ENCODE results near the gene OXCT2.
A peak's percentile ranks its signal among the peaks of the same experiment; 100 is the strongest.
"Not testable (repeated sequence)": the region's sequence is repeated elsewhere in the genome, so short reads cannot be mapped to it uniquely, and the experiment has no call there.

Gene OXCT2

GRCh38 chr1:39771022-39771532 lies at the start of gene OXCT2:
TSS of gene OXCT2 (minus strand) at chr1:39771348. CDS start at chr1:39771255, 93 bp downstream.
- not testable (repeated sequence) for DNase-seq

- no peak for DNase-seq
These were observed 48.1 kb upstream of the OXCT2 start for GRCh38 chr1:39819091-39819812.

GRCh38 chr1:39818482-39818881 lies 47.3 kb upstream of the OXCT2 start:
- no peak for DNase-seq

DNA sequence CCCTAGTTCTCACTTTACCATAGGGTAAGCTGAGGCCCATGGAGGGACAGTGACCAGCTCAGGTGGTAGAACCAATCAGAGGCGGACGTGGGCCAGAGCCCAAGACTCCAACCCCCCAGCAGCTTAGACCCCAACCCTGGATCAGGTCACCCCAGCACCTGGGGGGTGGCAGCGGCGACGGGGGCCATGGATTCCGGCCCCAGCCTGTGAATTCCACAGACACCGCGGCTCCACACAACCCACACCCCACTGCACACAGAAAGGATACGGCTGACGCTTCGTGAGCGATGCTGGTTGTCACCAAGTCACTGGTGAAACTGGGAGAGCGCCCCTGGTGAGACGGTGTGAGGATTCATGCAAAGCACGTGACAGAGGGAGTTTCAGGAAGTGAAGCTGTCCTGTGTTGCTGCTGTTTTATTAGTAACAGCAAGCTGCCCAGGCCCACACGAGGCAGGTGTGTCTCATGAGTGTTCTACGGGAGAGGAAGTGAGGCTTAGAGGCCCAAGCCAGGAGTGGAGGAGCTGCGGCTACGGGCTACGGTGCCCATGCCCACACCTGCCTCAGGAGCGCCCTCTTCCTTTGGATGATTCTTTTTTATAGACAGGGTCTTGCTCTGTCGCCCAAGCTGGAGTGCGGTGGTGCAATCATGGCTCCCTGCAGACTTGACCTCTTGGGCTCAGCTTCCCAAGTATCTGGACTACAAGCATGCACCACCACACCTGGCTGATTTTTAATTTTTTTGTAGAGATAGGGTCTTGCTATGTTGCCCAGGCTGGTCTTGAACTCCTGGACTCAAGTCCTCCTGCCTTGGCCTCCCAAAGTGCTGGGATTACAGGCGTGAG lies 46.2 kb upstream of the OXCT2 start:
- DNase-seq, result peak; percentile 35

DNA sequence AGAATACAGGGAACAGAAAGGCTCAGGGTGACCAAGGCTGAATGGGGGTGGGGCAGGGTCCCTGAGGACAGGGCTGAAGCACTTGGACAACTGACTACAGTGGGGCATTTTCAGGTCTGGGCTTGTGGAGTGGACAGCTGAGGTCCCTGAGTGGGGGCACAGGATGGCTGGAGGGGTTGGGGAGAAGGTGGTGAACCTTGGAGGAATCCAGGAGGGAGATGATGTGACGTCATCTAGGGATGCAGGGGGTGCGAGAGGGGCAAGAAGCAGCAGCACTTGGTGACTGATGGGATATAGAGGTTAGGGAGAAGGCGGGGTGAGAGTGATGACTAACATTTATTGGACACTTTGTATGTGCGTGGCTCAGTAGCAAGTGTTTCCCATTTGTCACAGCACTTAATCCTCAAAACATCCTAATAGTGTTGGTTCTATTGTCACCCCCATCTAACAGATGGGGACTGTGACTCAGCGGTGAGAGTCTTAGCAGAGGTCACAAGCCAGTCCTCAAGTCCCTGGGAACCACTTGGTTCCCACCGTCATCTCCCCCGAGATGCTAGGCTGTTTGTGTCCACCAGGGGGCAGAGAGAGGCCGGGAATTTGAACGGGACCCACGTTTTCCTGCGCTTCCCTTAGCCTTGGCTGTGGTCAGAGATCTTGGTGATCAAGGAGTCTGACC lies 45.4 kb upstream of the OXCT2 start:
- peak; percentile 73 for DNase-seq

DNA sequence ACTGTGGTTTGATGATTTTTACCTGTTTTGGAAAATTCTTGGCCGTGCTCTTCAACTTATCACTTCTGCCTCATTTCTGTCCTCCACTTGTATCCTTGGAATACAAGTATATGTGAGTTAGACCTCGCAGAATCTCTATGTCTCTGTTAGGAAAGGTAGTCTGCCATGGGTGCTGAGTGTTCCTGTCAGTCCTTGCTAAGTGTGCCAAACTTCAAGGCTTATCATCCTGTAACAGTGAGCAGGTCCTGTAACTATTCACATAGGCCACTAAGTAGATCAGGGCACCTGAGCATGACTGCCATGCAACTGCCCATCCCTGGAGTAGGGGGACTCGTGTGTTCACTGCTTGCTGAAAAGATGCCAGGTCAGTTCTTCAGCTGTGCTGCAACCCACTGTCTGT lies 41.8 kb upstream of the OXCT2 start:
- DNase-seq, result no peak

DNA sequence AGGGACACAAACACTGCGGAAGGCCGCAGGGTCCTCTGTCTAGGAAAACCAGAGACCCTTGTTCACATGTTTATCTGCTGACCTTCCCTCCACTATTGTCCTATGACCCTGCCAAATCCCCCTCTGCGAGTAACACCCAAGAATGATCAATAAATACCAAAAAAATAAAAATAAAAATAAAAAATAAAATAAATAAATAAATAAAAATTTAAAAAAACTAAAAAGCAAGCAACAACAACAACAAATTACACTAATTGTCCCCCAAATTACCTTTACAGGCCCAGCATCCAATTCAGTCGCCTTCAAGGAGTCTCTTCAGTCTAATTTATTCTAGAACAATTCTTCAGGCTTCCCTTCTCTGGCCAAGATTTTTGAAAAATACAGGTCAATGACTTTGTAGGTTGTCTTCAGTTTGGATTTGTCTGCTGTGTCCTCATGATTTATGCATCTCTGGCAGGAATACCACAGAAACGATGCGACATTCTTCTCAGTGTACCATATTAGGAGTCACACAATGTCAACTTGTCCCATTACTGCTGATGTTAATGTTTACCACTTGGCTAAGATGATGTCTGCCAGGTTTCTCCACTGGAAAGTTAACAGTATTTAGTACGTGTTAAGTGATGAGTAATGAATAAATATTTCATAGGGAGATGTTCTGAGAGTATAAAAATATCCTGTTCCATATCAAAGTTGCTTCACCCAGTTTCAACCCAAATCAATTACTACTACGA lies 37.8 kb upstream of the OXCT2 start:
- DNase-seq, result no peak

GRCh38 chr1:39805385-39805784 lies 34.2 kb upstream of the OXCT2 start:
- no peak for DNase-seq

GRCh38 chr1:39802496-39803260 lies 31.5 kb upstream of the OXCT2 start:
- DNase-seq, result no peak

DNA sequence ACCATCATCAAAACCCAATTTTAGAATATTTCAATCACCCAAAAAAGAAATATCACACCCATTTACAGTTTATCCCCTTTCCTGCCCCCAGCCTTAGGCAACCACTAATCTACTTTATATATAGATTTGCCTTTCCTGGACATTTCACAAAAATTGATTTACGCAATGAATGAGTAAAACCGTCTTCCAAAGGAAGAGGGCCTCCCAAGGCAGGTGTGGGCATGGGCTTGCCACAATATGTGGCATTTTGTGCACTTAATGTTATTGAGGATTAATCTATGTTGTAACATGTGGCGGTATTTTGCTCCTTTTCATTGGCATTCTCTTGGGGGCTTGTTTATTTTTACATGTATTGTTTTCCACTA lies 29.3 kb upstream of the OXCT2 start:
- no peak for DNase-seq

DNA sequence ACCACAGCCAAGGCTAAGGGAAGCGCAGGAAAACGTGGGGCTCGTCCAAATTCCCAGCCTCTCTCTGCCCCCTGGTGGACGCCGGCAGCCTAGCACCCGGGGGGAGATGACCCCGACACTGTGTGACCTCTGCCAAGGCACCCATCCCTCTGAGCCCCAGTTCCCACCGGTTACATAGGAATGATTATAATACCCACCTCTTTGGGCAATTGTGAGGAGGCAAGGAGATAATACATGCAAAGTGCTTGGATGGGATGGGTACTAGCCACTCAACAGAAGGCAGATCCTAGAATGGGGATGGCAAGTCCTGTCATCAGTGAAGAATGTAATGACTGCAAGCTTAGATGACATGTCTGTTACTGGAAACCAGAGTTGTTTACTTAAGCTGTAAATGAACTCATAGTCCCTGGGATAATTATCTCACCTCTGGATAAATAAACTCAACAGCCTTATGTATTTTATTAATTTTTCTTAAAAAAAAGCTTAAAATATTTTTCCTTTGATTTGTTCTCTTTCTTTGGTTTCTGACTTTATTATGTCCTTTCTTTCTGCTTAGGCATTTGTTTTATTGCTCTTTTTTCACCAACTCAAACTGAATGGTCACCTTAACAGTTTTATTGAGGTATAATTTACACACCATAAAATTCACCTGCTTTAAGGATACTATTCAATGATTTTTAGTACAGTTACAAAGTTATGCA lies 28.8 kb upstream of the OXCT2 start:
- DNase-seq, result peak; percentile 61

- peak; percentile 81 for DNase-seq
These were observed 28.0 kb upstream of the OXCT2 start for GRCh38 chr1:39798859-39799769.

- DNase-seq, result no peak
These were observed 24.5 kb upstream of the OXCT2 start for GRCh38 chr1:39795651-39796050.

- no peak for DNase-seq
These were observed 20.7 kb upstream of the OXCT2 start for GRCh38 chr1:39791838-39792237.

DNA sequence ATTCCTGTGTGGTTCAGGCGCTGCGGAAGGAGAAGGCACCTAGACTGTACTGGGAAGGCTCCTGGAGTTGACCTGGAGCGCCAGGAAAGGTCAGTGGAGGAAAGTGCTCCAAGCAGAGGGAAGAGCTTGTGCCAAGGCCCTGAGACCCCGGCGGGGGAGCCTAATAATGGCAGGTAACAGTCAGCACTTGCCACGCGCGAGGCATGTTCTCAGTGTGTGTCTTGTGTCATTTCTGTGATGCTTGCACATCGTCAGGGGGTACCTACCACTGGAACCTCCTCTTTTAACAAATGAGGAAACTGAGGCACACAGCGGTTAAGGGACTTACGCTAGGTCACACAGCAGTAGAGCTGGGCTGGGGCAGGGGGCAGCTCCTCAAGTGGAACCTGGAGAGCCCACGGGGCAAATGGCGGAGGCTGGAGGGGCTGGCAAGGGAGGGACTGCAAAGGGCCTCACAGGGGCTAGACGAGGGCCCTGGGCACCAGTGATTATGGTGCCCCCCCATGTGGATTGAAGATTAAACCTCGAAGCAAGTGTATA lies 18.5 kb upstream of the OXCT2 start:
- DNase-seq, result no peak

DNA sequence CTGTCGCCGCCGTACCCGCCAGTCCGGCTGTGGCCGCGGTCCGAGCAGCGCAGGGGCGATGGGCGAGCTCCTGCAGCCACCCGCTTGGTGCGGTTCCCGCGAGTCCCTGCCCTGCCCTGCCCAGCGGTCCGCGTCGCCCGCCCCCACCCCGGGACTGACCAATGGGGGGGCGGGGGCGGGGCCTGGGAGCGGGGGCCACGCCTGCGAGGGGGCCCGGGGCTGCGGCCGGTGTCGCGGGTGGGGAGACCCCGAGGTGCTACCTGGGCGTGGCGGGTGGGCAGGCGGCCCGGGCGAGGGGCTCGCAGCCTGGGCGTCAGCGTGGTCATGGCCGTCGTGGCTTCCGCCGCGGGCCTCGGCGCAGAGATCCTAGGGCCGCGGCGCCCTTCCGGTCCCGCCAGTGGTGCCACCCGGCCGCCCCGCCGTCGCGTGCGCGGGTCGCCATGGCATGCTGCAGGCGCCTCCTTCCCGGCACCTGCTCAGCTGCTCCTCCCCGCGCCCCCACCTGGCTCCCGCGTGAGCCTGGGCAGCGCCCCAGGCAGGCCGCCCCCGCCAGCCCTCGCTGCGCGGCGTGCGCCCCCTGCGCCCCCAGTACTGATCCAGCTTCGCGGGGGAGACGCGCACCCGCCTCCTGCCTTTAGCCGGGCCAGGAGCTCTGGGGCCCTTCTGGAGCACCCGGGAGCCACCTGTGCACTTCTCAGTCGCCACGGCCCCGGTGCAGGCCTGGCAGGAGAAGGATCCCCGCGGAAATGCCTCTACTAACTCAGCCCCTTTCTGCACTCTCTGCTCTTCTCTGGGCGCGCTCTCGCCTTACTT lies 17.8 kb upstream of the OXCT2 start, which contains the start of gene BMP8B:
Gene BMP8B, minus strand, starts transcription at position 108 of the 813 bp plus-strand sequence. CDS start 380 bp downstream, outside the sequence.
- DNase-seq, result peak; percentile 67

DNA sequence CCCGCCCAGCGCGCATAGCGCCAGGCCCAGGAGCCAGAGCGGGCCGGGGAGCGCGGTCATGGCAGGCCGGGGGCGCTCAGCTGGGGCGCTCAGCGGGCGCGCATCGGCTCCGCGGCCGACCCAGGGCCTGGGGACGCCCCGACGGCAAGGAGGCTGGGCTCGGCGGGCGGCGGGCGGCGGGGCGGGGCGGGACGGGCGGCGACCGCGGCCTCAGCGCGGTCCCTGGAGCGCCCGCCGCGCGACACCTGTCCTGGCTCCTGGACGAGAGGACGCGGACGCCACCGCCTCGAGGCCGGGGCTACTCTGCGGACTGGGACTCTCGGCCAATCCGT lies 17.2 kb upstream of the OXCT2 start:
- DNase-seq, result no peak

DNA sequence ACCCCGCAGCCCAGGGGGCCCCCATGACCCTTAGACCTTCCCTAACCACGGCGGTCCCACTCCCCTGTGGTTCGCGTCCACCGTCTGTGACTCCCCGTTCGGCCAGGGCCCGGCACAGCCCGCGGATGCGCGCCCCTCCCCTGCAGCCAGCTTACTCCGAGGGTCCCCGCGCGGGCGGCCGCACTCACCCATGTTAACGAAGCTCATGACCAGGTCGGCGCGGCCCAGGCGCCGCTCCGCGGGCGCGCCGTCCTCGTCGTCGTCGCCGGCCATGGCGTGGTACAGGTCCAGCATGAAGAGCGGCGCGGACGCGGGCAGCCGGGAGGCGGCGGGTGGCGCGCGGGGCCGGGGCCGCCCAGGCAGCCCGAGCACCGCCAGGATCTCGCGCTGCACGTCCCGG lies 16.8 kb upstream of the OXCT2 start:
- not testable (repeated sequence) for DNase-seq

DNA sequence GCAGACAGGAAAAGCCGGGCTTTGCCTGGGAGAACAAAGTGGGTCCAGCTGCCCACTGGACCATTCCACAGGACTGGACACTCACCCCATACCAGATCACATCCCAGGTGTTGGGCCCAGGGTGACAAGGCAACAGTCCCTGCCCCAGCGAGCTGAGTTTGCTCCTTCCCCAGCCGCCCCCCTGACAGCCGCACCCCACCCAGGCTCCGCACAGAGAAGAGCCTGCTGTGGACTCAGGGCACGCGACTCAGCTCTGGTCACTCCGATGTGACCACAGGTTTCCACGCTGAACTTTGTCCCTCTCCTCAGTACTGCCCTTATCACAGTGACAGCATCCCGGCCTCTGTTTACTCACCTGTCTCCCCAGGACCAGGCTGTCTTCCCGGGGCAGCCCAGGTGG lies 16.3 kb upstream of the OXCT2 start:
- no peak for DNase-seq

All from femur (tissue), 1 donor.